ENCODE data around the gene TMEM119.

TMEM119 gene

DNA sequence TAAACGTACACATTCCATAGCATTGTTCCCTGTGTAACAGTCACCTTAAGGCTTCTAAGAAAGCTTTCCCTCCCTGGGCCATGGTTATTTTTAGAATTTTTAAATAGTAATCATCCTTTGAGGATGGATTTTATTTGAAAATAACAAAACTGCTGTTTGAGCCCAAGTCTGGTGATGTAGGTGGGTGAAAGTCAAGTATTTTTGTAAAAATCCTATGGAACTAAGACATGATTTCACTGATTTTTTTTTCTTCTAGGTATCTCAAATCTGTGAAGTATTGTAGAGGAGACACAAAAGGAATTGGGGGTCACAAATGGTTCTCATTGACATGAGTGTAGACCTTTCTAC, 34.1 kb downstream of the TMEM119 start:
- no peak for DNase-seq (ENCODE audit: extremely low read depth, insufficient read length)
- H3K27me3 ChIP-seq (replicated peaks; ENCODE audit: control insufficient read depth, insufficient read depth, low read length): no peaks in the 10 kb centered on the region
- TF ChIP-seq, protein P1, sequence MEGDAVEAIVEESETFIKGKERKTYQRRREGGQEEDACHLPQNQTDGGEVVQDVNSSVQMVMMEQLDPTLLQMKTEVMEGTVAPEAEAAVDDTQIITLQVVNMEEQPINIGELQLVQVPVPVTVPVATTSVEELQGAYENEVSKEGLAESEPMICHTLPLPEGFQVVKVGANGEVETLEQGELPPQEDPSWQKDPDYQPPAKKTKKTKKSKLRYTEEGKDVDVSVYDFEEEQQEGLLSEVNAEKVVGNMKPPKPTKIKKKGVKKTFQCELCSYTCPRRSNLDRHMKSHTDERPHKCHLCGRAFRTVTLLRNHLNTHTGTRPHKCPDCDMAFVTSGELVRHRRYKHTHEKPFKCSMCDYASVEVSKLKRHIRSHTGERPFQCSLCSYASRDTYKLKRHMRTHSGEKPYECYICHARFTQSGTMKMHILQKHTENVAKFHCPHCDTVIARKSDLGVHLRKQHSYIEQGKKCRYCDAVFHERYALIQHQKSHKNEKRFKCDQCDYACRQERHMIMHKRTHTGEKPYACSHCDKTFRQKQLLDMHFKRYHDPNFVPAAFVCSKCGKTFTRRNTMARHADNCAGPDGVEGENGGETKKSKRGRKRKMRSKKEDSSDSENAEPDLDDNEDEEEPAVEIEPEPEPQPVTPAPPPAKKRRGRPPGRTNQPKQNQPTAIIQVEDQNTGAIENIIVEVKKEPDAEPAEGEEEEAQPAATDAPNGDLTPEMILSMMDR (IDR thresholded peaks at IDR 0.05; ENCODE audit: insufficient read depth, low read length, poor library complexity, severe bottlenecking): no peak
- H3K36me3 ChIP-seq (ENCODE audit: control insufficient read depth, insufficient read depth, low read length): peaks cover 21% of the 10 kb centered on the region
- peak overlapping the region; percentile 92 for H3K4me3 ChIP-seq (replicated peaks; ENCODE audit: low read depth, low read length)

DNA sequence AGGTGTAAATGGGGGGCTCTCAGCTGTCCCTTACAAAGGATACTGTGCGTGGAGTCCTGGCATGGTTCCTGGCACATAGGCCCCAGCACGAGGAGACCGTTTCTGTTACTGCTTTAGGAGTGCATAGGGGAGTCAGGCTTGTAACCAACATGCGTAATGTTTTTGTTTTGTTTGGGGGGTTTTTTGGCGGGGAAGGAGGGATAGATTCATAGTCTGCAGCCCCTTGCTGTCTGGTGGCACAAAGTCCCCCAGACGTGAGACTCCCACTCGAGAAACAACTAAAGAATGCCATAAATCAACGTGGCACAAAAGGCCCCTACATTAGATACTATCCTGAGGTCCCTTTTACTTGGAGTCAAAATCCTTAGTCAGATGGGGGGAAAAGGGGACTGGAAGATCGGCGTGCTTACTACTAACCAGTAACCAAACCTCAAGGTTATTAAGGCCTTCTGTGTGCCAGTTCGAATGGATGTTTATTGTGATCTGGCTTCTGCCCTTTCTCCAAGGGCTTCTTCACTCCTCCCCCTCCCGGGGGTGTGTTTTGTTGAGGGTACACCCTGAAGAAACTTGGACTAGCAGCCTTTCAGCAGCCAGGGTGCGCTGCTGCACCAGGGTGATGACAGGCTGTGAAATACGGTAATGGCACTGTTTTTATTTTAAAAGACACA, 34.6 kb downstream of the TMEM119 start:
- Histone ChIP-seq H3K36me3 (ENCODE audit: control insufficient read depth, insufficient read depth, low read length) (peaks cover 19% of the 10 kb centered on the region), H3K27me3 (replicated peaks; ENCODE audit: control insufficient read depth, insufficient read depth, low read length) (no peaks in the 10 kb centered on the region), H3K4me3 (replicated peaks; ENCODE audit: low read depth, low read length) (peak overlapping the region; percentile 92)
- TF ChIP-seq, protein P1 (IDR thresholded peaks at IDR 0.05; ENCODE audit: insufficient read depth, low read length, poor library complexity, severe bottlenecking): peak; percentile 92
- peak; percentile 59 for DNase-seq (ENCODE audit: extremely low read depth, insufficient read length)

DNA sequence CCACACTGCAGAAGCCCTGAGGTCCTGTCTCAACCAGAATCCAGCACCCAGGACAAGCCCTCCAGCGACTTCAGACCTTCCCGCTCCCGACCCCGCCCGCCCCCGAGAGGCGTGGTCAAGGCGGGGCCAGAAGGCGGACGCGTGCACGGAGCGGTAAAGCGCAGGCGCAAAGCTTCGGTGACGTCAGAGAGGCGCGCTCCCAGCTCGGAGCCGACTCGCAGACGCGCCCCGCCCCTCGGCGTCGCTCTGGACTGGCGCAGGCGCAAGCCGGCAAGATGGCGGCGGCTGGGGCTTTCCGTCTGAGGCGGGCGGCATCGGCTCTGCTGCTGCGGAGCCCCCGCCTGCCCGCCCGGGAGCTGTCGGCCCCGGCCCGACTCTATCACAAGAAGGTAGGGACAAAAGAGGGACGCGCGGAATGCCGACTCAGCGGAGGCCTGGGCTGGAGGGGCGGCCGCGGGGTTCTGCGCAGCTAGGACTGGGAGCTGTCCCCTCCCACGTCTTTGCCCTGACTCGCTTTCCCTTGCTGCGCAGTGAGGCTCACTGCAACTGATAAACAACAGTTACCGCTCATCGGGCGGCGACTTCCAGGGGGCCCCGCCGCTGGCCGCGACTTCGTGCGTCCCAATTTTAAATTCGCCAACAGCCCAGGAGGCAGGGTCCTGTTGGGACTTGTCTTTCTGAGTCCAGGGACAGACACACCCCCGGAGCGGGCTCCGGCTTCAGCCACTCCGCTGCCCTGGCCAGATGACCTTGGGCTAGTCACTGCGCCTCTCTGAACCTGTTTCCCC, 35.3 kb downstream of the TMEM119 start, which contains the start of gene ISCU:
ISCU (plus strand) TSS at position 249 of the 788 bp plus-strand sequence; CDS start at position 276, 27 bp downstream.
- TF ChIP-seq, protein P1 (IDR thresholded peaks at IDR 0.05; ENCODE audit: insufficient read depth, low read length, poor library complexity, severe bottlenecking): no peak
- DNase-seq (ENCODE audit: extremely low read depth, insufficient read length): peak; percentile 98
- H3K27me3 ChIP-seq (replicated peaks; ENCODE audit: control insufficient read depth, insufficient read depth, low read length): no peaks in the 10 kb centered on the region
- H3K4me3 ChIP-seq (replicated peaks; ENCODE audit: low read depth, low read length): peak within 1 kb of the TSS; percentile 99
- H3K36me3 ChIP-seq (ENCODE audit: control insufficient read depth, insufficient read depth, low read length): peaks cover 21% of the 10 kb centered on the region

DNA sequence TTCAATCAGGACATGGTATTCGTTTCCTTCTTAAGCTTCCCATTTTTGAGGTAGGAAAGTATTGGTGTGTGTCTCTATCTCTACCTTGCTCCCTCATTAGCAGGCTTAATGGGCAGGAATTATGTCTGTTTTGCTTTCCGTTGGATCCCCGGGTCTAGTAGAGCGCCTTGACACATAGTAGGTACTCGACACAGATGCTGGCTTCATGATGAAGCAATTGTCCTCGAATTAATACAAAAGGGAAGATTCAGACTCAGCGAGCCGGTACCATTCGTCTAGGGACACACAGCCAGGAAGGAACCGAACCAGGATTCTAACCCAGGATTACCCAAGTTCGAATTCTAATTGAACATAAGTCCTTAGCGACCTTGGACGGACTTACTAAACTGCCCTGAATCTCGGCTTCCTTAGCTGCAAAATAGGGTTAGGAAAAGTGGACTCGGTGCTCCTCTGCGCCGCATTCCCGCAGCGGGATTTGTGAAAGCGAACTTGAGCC, 36.0 kb downstream of the TMEM119 start:
- Histone ChIP-seq H3K36me3 (ENCODE audit: control insufficient read depth, insufficient read depth, low read length) (peaks cover 20% of the 10 kb centered on the region), H3K4me3 (replicated peaks; ENCODE audit: low read depth, low read length) (peak overlapping the region; percentile 99), H3K27me3 (replicated peaks; ENCODE audit: control insufficient read depth, insufficient read depth, low read length) (no peaks in the 10 kb centered on the region)
- no peak for DNase-seq (ENCODE audit: extremely low read depth, insufficient read length)
- TF ChIP-seq, protein P1 (IDR thresholded peaks at IDR 0.05; ENCODE audit: insufficient read depth, low read length, poor library complexity, severe bottlenecking): no peak

DNA sequence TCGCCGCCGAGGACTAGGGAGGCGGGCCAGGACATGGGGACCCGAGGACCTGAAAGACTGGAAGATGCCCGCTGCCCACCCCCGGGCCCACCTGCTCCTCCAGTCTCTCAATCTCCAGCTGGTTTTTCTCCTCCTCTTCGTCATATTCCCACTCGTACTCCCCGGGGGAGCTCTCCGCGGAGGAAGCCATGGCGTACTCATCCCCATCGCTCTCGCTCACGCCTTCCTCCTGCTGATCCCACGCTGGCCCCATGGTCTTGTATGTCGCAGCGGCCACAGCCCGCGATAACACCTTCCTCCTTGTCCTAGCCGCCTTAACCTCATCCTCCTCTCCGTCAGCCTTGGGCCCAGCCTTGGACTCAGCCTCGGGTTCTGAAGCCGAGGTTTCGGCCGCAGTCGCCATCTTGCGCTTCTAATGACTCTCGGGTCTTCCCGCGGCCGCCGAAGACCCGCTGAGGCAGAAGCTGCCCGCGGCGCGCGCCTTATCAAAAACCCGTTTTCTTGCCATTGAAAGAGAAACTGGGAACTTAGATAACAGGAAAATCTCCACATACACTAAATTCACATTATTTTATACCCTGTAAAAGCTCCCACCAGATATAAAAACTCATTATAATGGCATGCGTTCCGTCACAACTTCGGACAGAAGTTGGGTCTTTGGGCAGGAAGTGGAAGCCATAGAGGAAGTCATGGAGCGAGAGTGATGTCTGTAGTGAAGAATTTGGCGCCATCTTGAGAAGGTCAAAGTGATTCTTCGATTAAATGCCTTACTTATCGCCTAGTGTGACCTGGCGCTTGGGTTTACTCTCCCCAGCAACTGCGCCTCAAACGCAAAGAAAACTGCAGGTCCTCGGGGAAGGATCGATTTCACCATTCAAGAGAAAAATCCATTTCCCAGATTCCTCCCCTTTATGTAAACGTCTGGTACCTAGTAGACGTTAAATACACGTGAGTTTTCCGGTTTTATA, 36.8 kb downstream of the TMEM119 start, which contains the start of gene SART3:
SART3 (minus strand) TSS at position 422 of the 968 bp plus-strand sequence; CDS start at position 403, 19 bp downstream.
- Histone ChIP-seq H3K4me3 (replicated peaks; ENCODE audit: low read depth, low read length) (peak within 1 kb of the TSS; percentile 99), H3K36me3 (ENCODE audit: control insufficient read depth, insufficient read depth, low read length) (peaks cover 15% of the 10 kb centered on the region), H3K27me3 (replicated peaks; ENCODE audit: control insufficient read depth, insufficient read depth, low read length) (no peaks in the 10 kb centered on the region)
- TF ChIP-seq, protein P1 (IDR thresholded peaks at IDR 0.05; ENCODE audit: insufficient read depth, low read length, poor library complexity, severe bottlenecking): no peak
- peak; percentile 86 for DNase-seq (ENCODE audit: extremely low read depth, insufficient read length)

Measured in GM06990 (cell line).